Measurements from ENCODE around the gene PRMT2. TPM values are rescaled to one million over a fixed set of nuclear protein-coding genes. Genes with fewer than 3 reads are reported as not detected.

PRMT2 gene
- total RNA-seq, 1 experiment from 2014 or later: 53.7 TPM

GRCh38 chr21:46641656-46642055, 6.2 kb downstream of the PRMT2 start (continued):
- TF ChIP-seq FOXP1 (CRISPR knock-in tag; IDR thresholded peaks at IDR 0.05; ENCODE audit: borderline replicate concordance) (no peak), ZNF512 (CRISPR knock-in tag; IDR thresholded peaks at IDR 0.05; ENCODE audit: borderline replicate concordance) (no peak), ZSCAN18 (CRISPR knock-in tag; IDR thresholded peaks at IDR 0.05) (no peak), FOXK1 (CRISPR knock-in tag; IDR thresholded peaks at IDR 0.05) (no peak), ZNF219 (CRISPR knock-in tag; IDR thresholded peaks at IDR 0.05; ENCODE audit: borderline replicate concordance) (no peak)

- Mint-ChIP-seq H3K36me3 (peaks cover 68% of the 10 kb centered on the region), H3K4me3 (no peak overlapping the region), H3K27me3 (ENCODE audit: low read depth) (no peaks in the 10 kb centered on the region), H3K27ac (no peak overlapping the region), H3K9me3 (peaks cover 3% of the 10 kb centered on the region; the same call in 1 of the 2 replicates), H3K4me1 (no peaks in the 10 kb centered on the region)
- ChIA-PET POLR2A (no interaction called here), CTCF (interaction anchor here (0.7 kb wide), 1 partner anchor 18 kb away, joined by 3 read pairs; no protein-coding TSS in a partner anchor)
- no peak for DNase-seq (ENCODE audit: low spot score)
- no peak for ATAC-seq
- TF ChIP-seq PRRX2 (CRISPR knock-in tag; IDR thresholded peaks at IDR 0.05): no peak
- no peak for TF ChIP-seq TEAD1 (CRISPR knock-in tag; IDR thresholded peaks at IDR 0.05)
- no peak for TF ChIP-seq USF1 (CRISPR knock-in tag; IDR thresholded peaks at IDR 0.05)
Observed at GRCh38 chr21:46643379-46644177, 8.1 kb downstream of the PRMT2 start.

- ChIA-PET CTCF (interaction anchor here (0.7 kb wide), 1 partner anchor 17 kb away, joined by 3 read pairs; no protein-coding TSS in a partner anchor), POLR2A (no interaction called here)
- no peak overlapping the region for H3K4me3 Mint-ChIP-seq
- H3K36me3 Mint-ChIP-seq: peaks cover 77% of the 10 kb centered on the region
- TF ChIP-seq GRHL2 (CRISPR knock-in tag; IDR thresholded peaks at IDR 0.05; ENCODE audit: insufficient replicate concordance, severe bottlenecking): no peak
- no peak for TF ChIP-seq ERG (CRISPR knock-in tag; IDR thresholded peaks at IDR 0.05)
- TF ChIP-seq FOXP4 (CRISPR knock-in tag; IDR thresholded peaks at IDR 0.05): no peak
- TF ChIP-seq CBFB (CRISPR knock-in tag; IDR thresholded peaks at IDR 0.05; ENCODE audit: low read depth): no peak
- no peak for TF ChIP-seq FOXP1 (CRISPR knock-in tag; IDR thresholded peaks at IDR 0.05; ENCODE audit: borderline replicate concordance)
- TF ChIP-seq CTCF (IDR thresholded peaks at IDR 0.05): no peak
- no peak for TF ChIP-seq USF1 (CRISPR knock-in tag; IDR thresholded peaks at IDR 0.05)
- no peak for TF ChIP-seq JUN (CRISPR knock-in tag; IDR thresholded peaks at IDR 0.05)
- no peak for TF ChIP-seq ZBTB21 (CRISPR knock-in tag; IDR thresholded peaks at IDR 0.05; ENCODE audit: borderline replicate concordance)
- TF ChIP-seq SMAD3 (CRISPR knock-in tag; IDR thresholded peaks at IDR 0.05; ENCODE audit: borderline replicate concordance): no peak
- TF ChIP-seq HMGA2 (CRISPR knock-in tag; IDR thresholded peaks at IDR 0.05): no peak
- TF ChIP-seq ATF3 (CRISPR knock-in tag; conservative IDR thresholded peaks at IDR 0.05): no peak
- no peak for TF ChIP-seq FOXK1 (CRISPR knock-in tag; IDR thresholded peaks at IDR 0.05)
- no peaks in the 10 kb centered on the region for H3K9me3 Mint-ChIP-seq
- no peaks in the 10 kb centered on the region for H3K4me1 Mint-ChIP-seq
- DNase-seq (ENCODE audit: low spot score): no peak
- ATAC-seq: no peak
- H3K27me3 Mint-ChIP-seq (ENCODE audit: low read depth): no peaks in the 10 kb centered on the region
- H3K27ac Mint-ChIP-seq: no peak overlapping the region
Observed at GRCh38 chr21:46645840-46646239, 10.4 kb downstream of the PRMT2 start.
